Caco-2 (cell line): Measurements from ENCODE around the gene GCNT2. TPM values are rescaled to one million over a fixed set of nuclear protein-coding genes. Genes with fewer than 3 reads are reported as not detected.

ENCODE experiments used
- BruUV-seq: library from RNA; stranded (reverse); fragments of 400-500 nt; replicated peaks from 2 replicates; lab custom pipeline; 2021; lab: Mats Ljungman, UMichigan
- CTCF ChIA-PET: fragments of 300-600 bp; sonication (Branson Sonifier 250); formaldehyde crosslinking; loops from one replicate; lab custom pipeline; 2022; ENCODE audit warnings: antibody characterized with exemption; lab: Charles Lee
- POLR2A ChIA-PET: fragments of 300-600 bp; sonication (Branson Sonifier 250); formaldehyde crosslinking; loops from one replicate; lab custom pipeline; 2022; ENCODE audit warnings: antibody characterized with exemption; lab: Charles Lee
- DNase-seq, 2 experiments: peaks; one replicate each; pipeline versions ENCODE4 v3.0.0 to v3.0.0-alpha.2; 2020 to 2022
- H3K27me3 ChIP-seq: replicated peaks from 2 replicates; pipeline ENCODE4 v1.6.0; 2011; ENCODE audit warnings: low read length; ENCODE audit not compliant: control insufficient read depth, insufficient read depth
- H3K36me3 ChIP-seq: 2 replicates; pipeline ENCODE4 v1.5.1; 2011; ENCODE audit warnings: low read length; ENCODE audit not compliant: control insufficient read depth, insufficient read depth
- H3K4me1 ChIP-seq: fragments of 250-450 bp; sonication (Bioruptor Pico); 2 replicates; pipeline ENCODE4 v1.5.1; 2020; ENCODE audit warnings: mild to moderate bottlenecking
- H3K4me3 ChIP-seq: 2 replicates; pipeline ENCODE4 v1.5.1; 2011; ENCODE audit warnings: low read depth, mild to moderate bottlenecking, control low read depth, low read length
- H3K9me3 ChIP-seq: fragments of 250-450 bp; sonication (Bioruptor Pico); 2 replicates; pipeline ENCODE4 v1.5.1; 2020; ENCODE audit warnings: mild to moderate bottlenecking, moderate library complexity
- H3K27ac Mint-ChIP-seq: one replicate; pipeline ENCODE4 v1.8.0; 2022; ENCODE audit warnings: mixed read lengths; ENCODE audit not compliant: unreplicated experiment
- H3K27me3 Mint-ChIP-seq: one replicate; pipeline ENCODE4 v1.8.0; 2022; ENCODE audit warnings: mixed read lengths; ENCODE audit not compliant: insufficient read depth, unreplicated experiment
- H3K36me3 Mint-ChIP-seq: one replicate; pipeline ENCODE4 v1.8.0; 2022; ENCODE audit warnings: mild to moderate bottlenecking, mixed read lengths; ENCODE audit not compliant: insufficient read depth, unreplicated experiment
- H3K4me1 Mint-ChIP-seq: one replicate; pipeline ENCODE4 v1.8.0; 2022; ENCODE audit warnings: low read depth, mixed read lengths; ENCODE audit not compliant: unreplicated experiment
- H3K4me3 Mint-ChIP-seq: one replicate; pipeline ENCODE4 v1.8.0; 2022; ENCODE audit warnings: mild to moderate bottlenecking, moderate library complexity, mixed read lengths; ENCODE audit not compliant: unreplicated experiment
- H3K9me3 Mint-ChIP-seq: one replicate; pipeline ENCODE4 v1.8.0; 2022; ENCODE audit warnings: mixed read lengths; ENCODE audit not compliant: unreplicated experiment
- intact Hi-C: fragments of 100-400 bp; cut with micrococcal nuclease; formaldehyde crosslinking; loops from one replicate; pipeline ENCODE4 v1.10.0; 2022; ENCODE audit not compliant: unreplicated experiment
- total RNA-seq: library from RNA; stranded (reverse); gene quantifications from 2 replicates; pipeline ENCODE4 v1.2.3, GENCODE V29; 2022
- TF ChIP-seq, protein P1 (sequence below), 2 experiments: fragments of 200-600 bp in 1 of 2; IDR thresholded peaks; 1 replicate in 1 of 2; 2 replicates in 1 of 2; pipeline versions ENCODE4 v1.5.1 to v1.8.0; 2011 to 2022; ENCODE audit warnings: antibody characterized with exemption in 1 of 2, control low read depth in 1 of 2, inconsistent platforms in 1 of 2, low read depth in 1 of 2, low read length in 1 of 2, mild to moderate bottlenecking in 1 of 2, moderate library complexity in 1 of 2; ENCODE audit not compliant: insufficient read depth in 1 of 2, severe bottlenecking in 1 of 2, unreplicated experiment in 1 of 2

The GCNT2 gene
- total RNA-seq, 1 experiment from 2014 or later, result 70.7 TPM

DNA sequence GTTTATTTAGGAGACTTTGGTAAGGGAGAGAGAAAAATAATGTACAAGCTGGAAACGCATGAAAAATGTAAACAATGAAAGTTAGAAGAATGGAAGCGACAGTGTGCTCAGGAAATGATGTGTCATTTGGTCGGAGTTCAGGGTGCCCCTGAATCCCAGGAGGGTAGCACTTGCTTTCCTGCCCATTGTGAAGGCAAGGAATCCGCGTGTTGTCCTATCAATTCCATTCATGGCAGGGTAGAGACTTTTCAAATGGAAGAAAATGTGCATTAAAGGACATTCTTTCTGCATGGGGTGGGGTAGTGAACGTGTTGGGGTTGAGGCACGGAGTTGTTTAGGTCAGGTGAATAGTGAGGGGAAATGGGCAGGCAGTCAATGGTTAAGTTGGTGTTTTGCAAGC lies 33.7 kb downstream of the GCNT2 start:
- H3K4me3 Mint-ChIP-seq, result no peak overlapping the region
- H3K27me3 ChIP-seq, result no peaks in the 10 kb centered on the region
- peaks cover 1% of the 10 kb centered on the region; the same call in 1 of the 2 replicates for H3K36me3 ChIP-seq
- DNase-seq, result no peak
- no peaks in the 10 kb centered on the region for H3K9me3 Mint-ChIP-seq
- TF ChIP-seq, protein P1, sequence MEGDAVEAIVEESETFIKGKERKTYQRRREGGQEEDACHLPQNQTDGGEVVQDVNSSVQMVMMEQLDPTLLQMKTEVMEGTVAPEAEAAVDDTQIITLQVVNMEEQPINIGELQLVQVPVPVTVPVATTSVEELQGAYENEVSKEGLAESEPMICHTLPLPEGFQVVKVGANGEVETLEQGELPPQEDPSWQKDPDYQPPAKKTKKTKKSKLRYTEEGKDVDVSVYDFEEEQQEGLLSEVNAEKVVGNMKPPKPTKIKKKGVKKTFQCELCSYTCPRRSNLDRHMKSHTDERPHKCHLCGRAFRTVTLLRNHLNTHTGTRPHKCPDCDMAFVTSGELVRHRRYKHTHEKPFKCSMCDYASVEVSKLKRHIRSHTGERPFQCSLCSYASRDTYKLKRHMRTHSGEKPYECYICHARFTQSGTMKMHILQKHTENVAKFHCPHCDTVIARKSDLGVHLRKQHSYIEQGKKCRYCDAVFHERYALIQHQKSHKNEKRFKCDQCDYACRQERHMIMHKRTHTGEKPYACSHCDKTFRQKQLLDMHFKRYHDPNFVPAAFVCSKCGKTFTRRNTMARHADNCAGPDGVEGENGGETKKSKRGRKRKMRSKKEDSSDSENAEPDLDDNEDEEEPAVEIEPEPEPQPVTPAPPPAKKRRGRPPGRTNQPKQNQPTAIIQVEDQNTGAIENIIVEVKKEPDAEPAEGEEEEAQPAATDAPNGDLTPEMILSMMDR (IDR thresholded peaks at IDR 0.05; ENCODE audit: insufficient read depth in 1 of 2, low read depth in 1 of 2, low read length in 1 of 2, severe bottlenecking in 1 of 2, unreplicated experiment in 1 of 2), result no peak
- CTCF ChIA-PET, result no interaction called here
- 0 out of 2 replicates have a peak, but pooled peaks cover 6% of the 10 kb centered on the region for H3K4me1 ChIP-seq
- intact Hi-C loops, result no loop called here
- H3K4me1 Mint-ChIP-seq, result peaks cover 12% of the 10 kb centered on the region
- peaks cover 51% of the 10 kb centered on the region for H3K36me3 Mint-ChIP-seq
- H3K27ac Mint-ChIP-seq, result peak overlapping the region; percentile 40
- H3K9me3 ChIP-seq, result no peaks in the 10 kb centered on the region
- no TSS peak for BruUV-seq
- POLR2A ChIA-PET, result no interaction called here
- H3K27me3 Mint-ChIP-seq, result no peaks in the 10 kb centered on the region
- H3K4me3 ChIP-seq, result no peak overlapping the region

DNA sequence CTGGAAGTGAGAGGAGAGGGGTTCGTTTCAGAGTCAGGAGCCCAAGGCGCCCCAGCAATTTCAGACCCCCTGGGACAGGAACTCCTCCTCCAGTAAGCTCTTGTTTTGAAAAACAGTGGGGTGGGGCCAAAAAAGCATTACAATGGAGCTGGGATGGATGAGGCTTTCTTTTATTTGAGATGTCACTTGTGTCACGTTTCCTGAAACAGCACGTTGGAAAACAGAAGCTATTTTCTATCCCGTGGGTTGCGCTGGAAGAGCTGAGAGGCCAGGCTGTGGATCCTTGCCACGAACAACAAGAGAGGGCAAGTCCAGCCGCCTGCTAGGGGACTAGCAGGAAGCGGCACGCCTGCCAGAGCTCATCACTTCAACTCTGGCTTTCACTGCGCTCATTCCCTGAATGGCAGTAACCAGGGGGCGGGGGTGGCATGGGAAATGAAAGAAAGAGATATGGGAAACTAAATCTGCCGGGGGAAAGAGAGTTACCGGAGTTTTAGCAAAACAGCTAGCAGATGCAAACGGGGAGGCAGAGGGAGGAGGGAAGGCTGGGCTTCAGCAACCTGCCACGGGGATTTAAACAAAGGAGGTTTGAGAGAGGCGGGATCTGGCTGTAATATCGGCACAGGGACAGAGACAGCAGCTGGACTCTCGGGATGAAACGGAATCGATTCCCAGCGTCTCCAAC lies 34.6 kb downstream of the GCNT2 start:
- CTCF ChIA-PET, result no interaction called here
- Histone ChIP-seq H3K27me3 (no peaks in the 10 kb centered on the region), H3K36me3 (peaks cover 1% of the 10 kb centered on the region; the same call in 1 of the 2 replicates), H3K9me3 (no peaks in the 10 kb centered on the region), H3K4me1 (0 out of 2 replicates have a peak, but pooled peaks cover 6% of the 10 kb centered on the region), H3K4me3 (no peak overlapping the region)
- no TSS peak for BruUV-seq
- H3K9me3 Mint-ChIP-seq, result no peaks in the 10 kb centered on the region
- H3K27ac Mint-ChIP-seq, result no peak overlapping the region
- intact Hi-C loops, result no loop called here
- H3K4me1 Mint-ChIP-seq, result peaks cover 12% of the 10 kb centered on the region
- no peak overlapping the region for H3K4me3 Mint-ChIP-seq
- H3K27me3 Mint-ChIP-seq, result no peaks in the 10 kb centered on the region
- POLR2A ChIA-PET, result no interaction called here
- peaks cover 54% of the 10 kb centered on the region for H3K36me3 Mint-ChIP-seq
- no peak for DNase-seq
- TF ChIP-seq, protein P1 (IDR thresholded peaks at IDR 0.05; ENCODE audit: insufficient read depth in 1 of 2, low read depth in 1 of 2, low read length in 1 of 2, severe bottlenecking in 1 of 2, unreplicated experiment in 1 of 2), result no peak

- Histone ChIP-seq H3K4me3 (no peak overlapping the region), H3K4me1 (0 out of 2 replicates have a peak, but pooled peaks cover 6% of the 10 kb centered on the region), H3K9me3 (no peaks in the 10 kb centered on the region), H3K36me3 (peaks cover 1% of the 10 kb centered on the region; the same call in 1 of the 2 replicates), H3K27me3 (no peaks in the 10 kb centered on the region)
- intact Hi-C loops, result no loop called here
- no peak for DNase-seq
- Mint-ChIP-seq H3K9me3 (no peaks in the 10 kb centered on the region), H3K4me1 (peaks cover 12% of the 10 kb centered on the region), H3K36me3 (peaks cover 55% of the 10 kb centered on the region), H3K4me3 (no peak overlapping the region), H3K27me3 (no peaks in the 10 kb centered on the region), H3K27ac (no peak overlapping the region)
- CTCF ChIA-PET, result no interaction called here
- POLR2A ChIA-PET, result no interaction called here
- TF ChIP-seq, protein P1 (IDR thresholded peaks at IDR 0.05; ENCODE audit: insufficient read depth in 1 of 2, low read depth in 1 of 2, low read length in 1 of 2, severe bottlenecking in 1 of 2, unreplicated experiment in 1 of 2), result no peak
- BruUV-seq, result no TSS peak
These were observed 35.4 kb downstream of the GCNT2 start for GRCh38 chr6:10556589-10556988.
